Activated naive CD4-positive, alpha-beta T cell treated with anti-CD3 and anti-CD28 coated beads, Interleukin-2, amount 50 U/mL, for 72 hours (primary cell): ENCODE data around the gene CDKN1C. TPM values are rescaled to one million over a fixed set of nuclear protein-coding genes. Genes with fewer than 3 reads are reported as not detected.

ENCODE experiments used
- ATAC-seq, 2 donors: fragments of 150-1000 bp; cut with Tn5 transposase; 2 replicates each; pipeline ENCODE4 v1.10.0; 2021; ENCODE audit warnings: mild to moderate bottlenecking in 2 of 2, moderate library complexity in 2 of 2
- DNase-seq, 2 donors: peaks; one replicate each; pipeline ENCODE4 v3.0.0; 2021 to 2022; ENCODE audit warnings: low spot score in 2 of 2
- H3K27ac Mint-ChIP-seq, 2 donors: one replicate each; pipeline ENCODE4 v1.8.0; 2022; ENCODE audit warnings: mild to moderate bottlenecking in 2 of 2, mixed read lengths in 2 of 2
- H3K36me3 Mint-ChIP-seq, 2 donors: one replicate each; pipeline ENCODE4 v1.8.0; 2022; ENCODE audit warnings: mixed read lengths in 2 of 2
- H3K9me3 Mint-ChIP-seq, 2 donors: one replicate each; pipeline ENCODE4 v1.8.0; 2022; ENCODE audit warnings: mixed read lengths in 2 of 2
- total RNA-seq, 2 donors: library from RNA; stranded (reverse); gene quantifications; one replicate each; pipeline ENCODE4 v1.2.3, GENCODE V29; 2022

CDKN1C gene
- total RNA-seq, 2 donors from 2014 or later, result 1.5 to 1.8 TPM

DNA sequence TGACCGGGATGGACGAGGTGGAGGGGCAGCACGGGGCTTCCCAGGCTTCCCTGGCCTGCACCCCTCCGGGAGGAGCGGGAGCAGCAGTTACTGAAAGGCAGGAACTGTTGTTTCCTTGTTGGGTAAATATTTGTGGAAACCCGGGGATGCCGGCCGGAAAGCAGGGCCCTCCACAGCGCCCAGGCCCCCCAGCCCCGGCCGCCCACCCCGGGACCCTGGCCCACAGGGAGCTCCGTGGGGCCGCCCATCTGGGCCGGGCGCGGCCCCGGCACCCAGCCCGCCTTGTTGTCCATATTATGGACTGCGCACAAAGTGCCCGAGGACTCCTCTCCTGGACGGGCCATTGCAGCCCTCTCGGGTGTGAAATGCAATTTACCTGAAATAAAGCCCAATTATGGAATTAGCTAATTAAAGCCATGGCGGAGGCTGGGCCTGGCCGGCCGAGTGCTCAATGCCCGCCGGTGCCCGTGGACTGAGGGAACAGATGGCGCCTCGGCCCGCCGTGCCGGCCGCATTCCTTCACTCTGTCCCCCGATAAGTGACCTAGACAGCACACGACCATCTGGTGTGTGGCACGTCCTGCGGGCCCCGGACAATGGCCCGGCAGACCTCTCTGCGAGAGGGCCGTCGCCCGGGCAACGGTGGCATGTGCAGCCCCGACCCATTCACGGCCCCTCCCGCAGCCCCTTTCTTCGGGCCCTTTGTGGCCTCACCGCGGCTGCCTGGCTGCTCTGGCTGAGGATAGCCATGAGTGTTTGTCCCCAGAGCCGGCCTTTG lies 35.4 kb downstream of the CDKN1C start:
- no peak for ATAC-seq
- Mint-ChIP-seq H3K9me3 (no peaks in the 10 kb centered on the region), H3K36me3 (no peaks in the 10 kb centered on the region), H3K27ac (no peak overlapping the region)
- DNase-seq, result no peak

GRCh38 chr11:2848497-2848896 lies 37.1 kb downstream of the CDKN1C start:
- DNase-seq (no peak), ATAC-seq (no peak)
- Mint-ChIP-seq H3K9me3 (no peaks in the 10 kb centered on the region), H3K27ac (no peak overlapping the region), H3K36me3 (no peaks in the 10 kb centered on the region)

- Mint-ChIP-seq H3K9me3 (no peaks in the 10 kb centered on the region), H3K27ac (no peak overlapping the region), H3K36me3 (no peaks in the 10 kb centered on the region)
- DNase-seq (no peak), ATAC-seq (no peak)
Observed at GRCh38 chr11:2847561-2847960, 38.0 kb downstream of the CDKN1C start.

- Mint-ChIP-seq H3K36me3 (no peaks in the 10 kb centered on the region), H3K27ac (peak overlapping the region in 1 of 2 donors; percentile 29), H3K9me3 (no peaks in the 10 kb centered on the region)
- DNase-seq (no peak), ATAC-seq (no peak)
Observed at GRCh38 chr11:2846470-2846869, 39.1 kb downstream of the CDKN1C start.

- Mint-ChIP-seq H3K36me3 (no peaks in the 10 kb centered on the region), H3K9me3 (no peaks in the 10 kb centered on the region), H3K27ac (no peak overlapping the region)
- DNase-seq (no peak), ATAC-seq (no peak)
Observed at GRCh38 chr11:2846056-2846455, 39.5 kb downstream of the CDKN1C start.

DNA sequence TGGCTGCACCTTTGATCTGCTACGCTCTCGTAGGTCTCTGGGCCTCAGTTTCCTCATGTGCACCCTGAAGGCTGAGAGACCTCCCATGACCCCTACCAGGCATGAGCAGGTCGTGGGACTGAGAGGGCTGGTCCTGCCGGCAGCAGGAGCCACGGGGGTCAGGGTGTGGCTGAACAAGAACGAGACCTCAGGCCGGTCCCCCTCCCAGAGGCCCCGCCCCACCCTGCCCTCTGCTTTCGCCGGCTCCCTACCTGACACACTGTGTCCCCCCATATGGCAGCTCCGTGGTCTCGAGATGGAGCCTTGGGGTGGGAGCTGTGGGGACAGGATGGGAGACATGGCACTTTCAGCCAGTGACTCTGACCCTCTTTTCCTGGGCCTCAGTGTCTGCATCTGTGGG lies 40.6 kb downstream of the CDKN1C start:
- Mint-ChIP-seq H3K36me3 (no peaks in the 10 kb centered on the region), H3K9me3 (no peaks in the 10 kb centered on the region), H3K27ac (no peak overlapping the region)
- DNase-seq (no peak), ATAC-seq (no peak)

GRCh38 chr11:2844116-2844842 lies 41.3 kb downstream of the CDKN1C start:
- Mint-ChIP-seq H3K9me3 (no peaks in the 10 kb centered on the region), H3K36me3 (no peaks in the 10 kb centered on the region), H3K27ac (peak overlapping the region in 1 of 2 donors; percentile 51)
- DNase-seq (no peak), ATAC-seq (no peak)

DNA sequence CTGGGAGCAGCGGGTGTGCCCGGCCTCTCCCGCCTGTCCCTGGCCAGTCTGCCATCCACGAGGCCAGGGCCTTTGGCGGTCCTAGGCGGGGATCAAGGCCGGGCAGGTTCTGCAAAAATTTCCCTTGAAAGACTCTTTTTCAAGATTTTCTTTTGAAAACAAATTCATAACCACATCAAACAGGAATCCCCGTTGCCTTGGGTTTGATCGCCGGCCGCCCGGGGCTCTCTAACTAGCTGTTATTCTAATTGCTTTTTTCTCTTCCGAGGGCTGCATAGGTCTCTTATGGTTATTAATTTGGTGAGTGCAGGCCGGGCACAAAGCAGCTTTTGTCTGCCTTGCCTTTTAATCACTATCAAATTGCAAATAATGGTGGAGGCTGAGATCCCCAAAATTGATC lies 42.0 kb downstream of the CDKN1C start:
- H3K36me3 Mint-ChIP-seq, result no peaks in the 10 kb centered on the region
- ATAC-seq (no peak), DNase-seq (no peak)

GRCh38 chr11:2842876-2843275 lies 42.7 kb downstream of the CDKN1C start:
- DNase-seq (no peak), ATAC-seq (no peak)
- H3K36me3 Mint-ChIP-seq, result no peaks in the 10 kb centered on the region
- H3K27ac Mint-ChIP-seq, result no peak overlapping the region
- H3K9me3 Mint-ChIP-seq, result no peaks in the 10 kb centered on the region

More for the DNA sequence above, 42.0 kb downstream of the CDKN1C start:
- Mint-ChIP-seq H3K9me3 (no peaks in the 10 kb centered on the region), H3K27ac (peak overlapping the region in 1 of 2 donors; percentile 51)

GRCh38 chr11:2841411-2842190 lies 44.0 kb downstream of the CDKN1C start:
- Mint-ChIP-seq H3K9me3 (no peaks in the 10 kb centered on the region), H3K27ac (no peak overlapping the region), H3K36me3 (no peaks in the 10 kb centered on the region)
- ATAC-seq (no peak), DNase-seq (no peak)

DNA sequence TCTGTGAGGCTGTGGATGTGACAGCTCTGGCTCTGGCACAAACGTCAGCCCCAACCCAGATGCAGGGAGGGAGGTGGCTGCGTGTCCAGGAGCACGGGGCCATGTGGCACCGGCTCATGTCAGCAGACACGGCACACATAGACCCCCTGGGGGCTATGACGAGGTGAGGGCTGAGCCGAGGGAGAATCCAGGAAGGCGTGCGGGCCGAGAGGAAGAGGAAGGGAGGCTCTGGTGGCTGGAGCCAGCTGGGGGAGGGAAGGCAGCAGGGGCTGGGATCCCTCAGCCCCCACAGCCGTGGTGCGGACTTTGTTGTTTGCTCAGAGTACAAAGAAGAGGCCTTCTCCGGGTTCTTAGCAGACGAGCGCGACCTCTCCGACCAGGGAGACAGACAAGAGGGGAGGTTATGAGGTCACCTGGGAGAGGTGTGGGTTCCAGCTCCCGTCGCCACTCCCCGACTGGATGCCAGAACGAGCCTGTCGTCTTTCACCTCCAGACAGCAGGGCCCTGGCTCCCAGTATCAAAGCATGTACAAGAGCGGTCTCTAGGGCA lies 46.1 kb downstream of the CDKN1C start:
- DNase-seq, result no peak
- Mint-ChIP-seq H3K36me3 (no peaks in the 10 kb centered on the region), H3K27ac (no peak overlapping the region), H3K9me3 (no peaks in the 10 kb centered on the region)
- no peak for ATAC-seq

- H3K27ac Mint-ChIP-seq, result no peak overlapping the region
- no peaks in the 10 kb centered on the region for H3K36me3 Mint-ChIP-seq
- no peaks in the 10 kb centered on the region for H3K9me3 Mint-ChIP-seq
- no peak for DNase-seq
- no peak for ATAC-seq
Observed at GRCh38 chr11:2838676-2839294, 46.8 kb downstream of the CDKN1C start.

GRCh38 chr11:2838091-2838490 lies 47.5 kb downstream of the CDKN1C start:
- H3K36me3 Mint-ChIP-seq, result no peaks in the 10 kb centered on the region
- no peak overlapping the region for H3K27ac Mint-ChIP-seq
- ATAC-seq (no peak), DNase-seq (no peak)
- H3K9me3 Mint-ChIP-seq, result no peaks in the 10 kb centered on the region

DNA sequence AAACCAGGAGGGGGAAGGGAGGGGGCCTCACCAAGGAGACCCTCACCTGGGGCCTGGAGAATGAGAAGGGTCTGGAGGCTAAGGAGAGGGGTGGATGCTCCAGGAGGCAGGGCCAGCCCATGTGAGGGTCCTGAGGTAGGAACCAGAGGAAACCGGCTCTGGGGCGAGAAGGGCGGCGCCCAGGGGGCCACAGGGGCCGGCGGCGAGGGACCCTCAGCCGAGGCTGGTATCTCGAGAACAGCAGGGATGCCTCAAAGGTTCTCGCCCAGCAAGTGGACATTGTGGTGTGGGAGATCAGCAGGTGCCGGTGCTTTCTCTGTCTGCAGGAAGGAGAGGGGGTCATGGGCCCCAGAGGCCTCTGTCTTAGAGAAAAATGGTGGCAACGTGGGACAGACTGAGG lies 47.9 kb downstream of the CDKN1C start:
- no peaks in the 10 kb centered on the region for H3K36me3 Mint-ChIP-seq
- DNase-seq, result no peak
- no peak overlapping the region for H3K27ac Mint-ChIP-seq
- no peaks in the 10 kb centered on the region for H3K9me3 Mint-ChIP-seq
- ATAC-seq, result no peak

GRCh38 chr11:2837096-2837601 lies 48.4 kb downstream of the CDKN1C start:
- H3K36me3 Mint-ChIP-seq, result no peaks in the 10 kb centered on the region
- DNase-seq, result no peak
- no peak for ATAC-seq

DNA sequence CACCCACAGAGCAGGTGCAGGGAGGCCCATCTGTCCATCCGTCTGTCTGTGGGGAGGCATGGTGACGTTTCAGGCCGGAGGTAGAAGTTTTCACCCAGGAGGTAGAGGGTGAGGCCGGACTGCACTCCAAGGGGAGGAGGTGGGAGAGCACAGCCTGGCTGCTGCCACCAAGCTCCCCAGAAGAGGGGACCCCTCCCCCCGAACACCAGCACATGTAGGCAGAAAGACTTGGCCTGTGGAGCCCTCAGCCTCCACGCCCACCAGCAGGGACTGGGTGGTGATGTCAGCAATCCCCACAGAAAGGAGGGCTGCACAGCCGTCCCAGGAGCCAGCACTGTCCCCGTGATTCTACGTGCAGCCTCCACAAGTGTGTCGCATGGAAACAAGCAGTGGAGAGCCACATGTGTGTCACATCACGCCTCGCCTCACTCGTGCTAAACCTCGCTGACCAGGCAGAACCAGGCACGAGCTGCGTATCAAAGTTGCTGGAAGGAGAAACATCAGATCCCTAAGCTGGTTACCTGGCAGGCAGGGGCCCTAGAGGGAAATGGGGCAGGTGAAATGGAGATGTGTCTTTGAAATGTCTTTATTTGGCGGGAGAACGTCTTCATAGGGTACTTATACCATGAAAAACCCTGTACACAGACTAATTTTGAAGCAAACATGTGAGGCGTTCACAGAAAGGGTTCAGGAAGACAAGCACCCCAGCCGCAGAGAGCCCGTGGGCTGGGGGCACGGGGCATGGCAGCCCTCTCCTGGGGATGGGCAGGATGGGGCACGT lies 49.1 kb downstream of the CDKN1C start:
- ATAC-seq, result no peak
- H3K9me3 Mint-ChIP-seq, result no peaks in the 10 kb centered on the region
- no peaks in the 10 kb centered on the region for H3K36me3 Mint-ChIP-seq
- DNase-seq, result no peak
- H3K27ac Mint-ChIP-seq, result peak overlapping the region; percentile 24 to 85

More at GRCh38 chr11:2837096-2837601, 48.4 kb downstream of the CDKN1C start:
- no peaks in the 10 kb centered on the region for H3K9me3 Mint-ChIP-seq
- peak overlapping the region; percentile 24 to 85 for H3K27ac Mint-ChIP-seq
